ENCODE data around the gene CNOT8.

DNA sequence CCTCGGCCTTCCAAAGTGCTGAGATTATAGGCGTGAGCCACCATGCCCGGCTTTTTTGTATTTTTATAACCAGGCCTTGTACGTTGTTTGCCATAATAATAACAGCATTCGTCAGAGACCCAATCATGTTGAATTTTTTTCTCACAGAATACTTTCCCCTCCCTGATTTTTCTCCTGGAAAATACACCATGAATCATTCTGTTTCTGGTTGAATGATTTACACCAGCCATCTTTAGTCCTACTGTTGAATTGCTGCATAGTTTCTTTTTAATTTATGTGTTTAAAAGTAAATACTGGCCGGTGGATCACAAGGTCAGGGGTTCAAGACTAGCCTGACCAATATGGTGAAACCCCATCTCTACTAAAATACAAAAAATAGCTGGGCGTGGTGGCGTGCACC lies 3.5 kb downstream of the CNOT8 start:
- TF ChIP-seq POLR2A (IDR thresholded peaks at IDR 0.05) = no peak
- TF ChIP-seq, protein P1, sequence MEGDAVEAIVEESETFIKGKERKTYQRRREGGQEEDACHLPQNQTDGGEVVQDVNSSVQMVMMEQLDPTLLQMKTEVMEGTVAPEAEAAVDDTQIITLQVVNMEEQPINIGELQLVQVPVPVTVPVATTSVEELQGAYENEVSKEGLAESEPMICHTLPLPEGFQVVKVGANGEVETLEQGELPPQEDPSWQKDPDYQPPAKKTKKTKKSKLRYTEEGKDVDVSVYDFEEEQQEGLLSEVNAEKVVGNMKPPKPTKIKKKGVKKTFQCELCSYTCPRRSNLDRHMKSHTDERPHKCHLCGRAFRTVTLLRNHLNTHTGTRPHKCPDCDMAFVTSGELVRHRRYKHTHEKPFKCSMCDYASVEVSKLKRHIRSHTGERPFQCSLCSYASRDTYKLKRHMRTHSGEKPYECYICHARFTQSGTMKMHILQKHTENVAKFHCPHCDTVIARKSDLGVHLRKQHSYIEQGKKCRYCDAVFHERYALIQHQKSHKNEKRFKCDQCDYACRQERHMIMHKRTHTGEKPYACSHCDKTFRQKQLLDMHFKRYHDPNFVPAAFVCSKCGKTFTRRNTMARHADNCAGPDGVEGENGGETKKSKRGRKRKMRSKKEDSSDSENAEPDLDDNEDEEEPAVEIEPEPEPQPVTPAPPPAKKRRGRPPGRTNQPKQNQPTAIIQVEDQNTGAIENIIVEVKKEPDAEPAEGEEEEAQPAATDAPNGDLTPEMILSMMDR (IDR thresholded peaks at IDR 0.05) = no peak

All from uterus (tissue), 2 donors.